Measurements from ENCODE around the gene STARD8. TPM values are rescaled to one million over a fixed set of nuclear protein-coding genes. Genes with fewer than 3 reads are reported as not detected.

Gene STARD8
- total RNA-seq (8.4 and 14.8 TPM in 2 replicates), polyA plus RNA-seq (6.3 and 6.8 TPM in 2 replicates), polyA minus RNA-seq (12.5 and 12.7 TPM in 2 replicates), Bru-seq, nascent RNA (percentile 49 among the genes with signal in this experiment), BruChase-seq, experiment 1, labeled RNA remaining after a 6-hour chase (percentile 44 among the genes with signal in this experiment), BruChase-seq, experiment 2, labeled RNA remaining after a 2-hour chase (percentile 38 among the genes with signal in this experiment)
- polyA plus RNA-seq (2011; cell fraction: cytosol; rRNA removed): 4.7 and 4.9 TPM in 2 replicates
- polyA plus RNA-seq (2011; cell fraction: nucleus; rRNA removed): 13.8 and 15.7 TPM in 2 replicates
- 5.3 and 5.8 TPM in 2 replicates for polyA plus RNA-seq (2012)
- polyA minus RNA-seq (2011; cell fraction: cytosol; rRNA and poly(A)+ RNA removed): 2.3 TPM
- 6.0 and 7.1 TPM in 2 replicates for polyA minus RNA-seq (2011; cell fraction: nucleus; rRNA and poly(A)+ RNA removed)
- long read RNA-seq, full-length matches to known transcripts: 7 of 17 reads
- long read RNA-seq, partial matches to known transcripts: 4 of 17 reads
- long read RNA-seq, other reads (novel, unspliced or antisense): 6 of 17 reads

- Histone ChIP-seq H2AFZ (ENCODE audit: low read depth, low read length) (peak within 1 kb of the TSS; percentile 90), H3K4me2 (ENCODE audit: insufficient read depth, low read length) (peak within 1 kb of the TSS; percentile 75), H3K36me3 (ENCODE audit: control insufficient read depth in 2 of 2, extremely low read depth in 1 of 2, insufficient read depth in 2 of 2, low read length in 2 of 2) (no peaks in the 10 kb centered on the region), H3K9me3 (replicated peaks; ENCODE audit: control insufficient read depth, insufficient read depth, low read length) (no peaks in the 10 kb centered on the region), H3K4me3 (replicated peaks in 1 of 3; ENCODE audit: insufficient read depth in 1 of 3, low read depth in 1 of 3, low read length in 3 of 3) (peak within 1 kb of the TSS; percentile 26 to 59 (median 43)), H4K20me1 (replicated peaks; ENCODE audit: control insufficient read depth, extremely low read depth, insufficient read depth, low read length) (no peaks in the 10 kb centered on the region), H3K79me2 (ENCODE audit: control insufficient read depth, insufficient read depth, low read length) (no peaks in the 10 kb centered on the region), H3K27ac (ENCODE audit: insufficient read depth, low read depth, low read length) (no peak within 1 kb of the TSS), H3K9me1 (replicated peaks; ENCODE audit: control insufficient read depth, extremely low read depth, insufficient read depth, low read length) (no peaks in the 10 kb centered on the region), H3K9ac (replicated peaks; ENCODE audit: extremely low read depth, insufficient read depth, low read length) (no peak within 1 kb of the TSS), H3K4me1 (ENCODE audit: control insufficient read depth, extremely low read depth, insufficient read depth, low read length) (peaks cover 7% of the 10 kb centered on the region), H3K27me3 (ENCODE audit: control insufficient read depth in 2 of 2, insufficient read depth in 2 of 2, low read length in 2 of 2) (no peaks in the 10 kb centered on the region)
- dilution Hi-C loops (cut with MboI; ENCODE audit: extremely low pct_ligation_motif_present, low sequenced_read_pairs) (no loop called here), intact Hi-C loops (cut with micrococcal nuclease) (loop anchor here (5.0 kb wide), 1 partner anchor 45 kb away; no protein-coding TSS in a partner anchor)
- DNase-seq (ENCODE audit: low read depth, low spot score) (peak; percentile 57), FAIRE-seq (peak; percentile 98)
- POLR2A ChIA-PET: no interaction called here
- no TSS peak for BruUV-seq (replicated peaks)
- CTCF ChIA-PET: interaction anchor here (0.9 to 1.5 kb wide), 2 partner anchors 46 to 63 kb away, joined by 3 to 4 read pairs; no protein-coding TSS in a partner anchor
- TF ChIP-seq CTCF (IDR thresholded peaks at IDR 0.05; ENCODE audit: extremely low read depth in 1 of 2, insufficient read depth in 1 of 2, low read depth in 1 of 2, low read length in 2 of 2) (peak in 1 of 2 donors; percentile 11), POLR2AphosphoS5 (IDR thresholded peaks at IDR 0.05; ENCODE audit: insufficient read depth, low read depth, low read length) (no peak)
These were observed at the start of gene STARD8 for GRCh38 chrX:68647156-68647957. Gene STARD8 (plus strand): TSS chrX:68647666. CDS start chrX:68647883, 217 bp downstream.
